Activated T-cell treated with anti-CD3 and anti-CD28 coated beads for 24 hours (primary cell): ENCODE measurements around the gene ZNF275.
A peak's percentile ranks its signal among the peaks of the same experiment; 100 is the strongest.
"Not testable (repeated sequence)": the region's sequence is repeated elsewhere in the genome, so short reads cannot be mapped to it uniquely, and the experiment has no call there.

Experiments used
- DNase-seq: peaks from one replicate; pipeline ENCODE4 v3.0.0-alpha.2; 2020; ENCODE audit warnings: low read depth

Gene ZNF275

GRCh38 chrX:153361781-153362397 is 27.9 kb downstream of the ZNF275 start:
- no peak for DNase-seq

GRCh38 chrX:153365670-153366069 is 31.7 kb downstream of the ZNF275 start:
- no peak for DNase-seq

- no peak for DNase-seq
Observed at GRCh38 chrX:153366119-153366518, 32.2 kb downstream of the ZNF275 start.

- DNase-seq = no peak
Observed at GRCh38 chrX:153366878-153367538, 33.1 kb downstream of the ZNF275 start.

GRCh38 chrX:153370293-153371055 is 36.5 kb downstream of the ZNF275 start:
- no peak for DNase-seq

- no peak for DNase-seq
Observed at GRCh38 chrX:153371256-153371655, 37.3 kb downstream of the ZNF275 start.

GRCh38 chrX:153372949-153373348 is 39.0 kb downstream of the ZNF275 start:
- DNase-seq = no peak

- DNase-seq = no peak
Observed at GRCh38 chrX:153374426-153374825, 40.5 kb downstream of the ZNF275 start.

- DNase-seq = no peak
Observed at GRCh38 chrX:153375571-153375970, 41.6 kb downstream of the ZNF275 start.

GRCh38 chrX:153377727-153378126 is 43.8 kb downstream of the ZNF275 start:
- no peak for DNase-seq

GRCh38 chrX:153378607-153379006 is 44.7 kb downstream of the ZNF275 start:
- no peak for DNase-seq

GRCh38 chrX:153379508-153379907 is 45.6 kb downstream of the ZNF275 start:
- DNase-seq = no peak

GRCh38 chrX:153379971-153380581 is 46.1 kb downstream of the ZNF275 start:
- no peak for DNase-seq

GRCh38 chrX:153380691-153381090 is 46.7 kb downstream of the ZNF275 start:
- DNase-seq = no peak

GRCh38 chrX:153381684-153382532 is 48.0 kb downstream of the ZNF275 start:
- peak; percentile 1 for DNase-seq

GRCh38 chrX:153382563-153383482 is 48.9 kb downstream of the ZNF275 start:
- no peak for DNase-seq

GRCh38 chrX:153384390-153384789 is 50.4 kb downstream of the ZNF275 start:
- DNase-seq = no peak

GRCh38 chrX:153384973-153385372 is 51.0 kb downstream of the ZNF275 start:
- not testable (repeated sequence) for DNase-seq

- DNase-seq = no peak
Observed at GRCh38 chrX:153386097-153386496, 52.1 kb downstream of the ZNF275 start.

- DNase-seq = no peak
Observed at GRCh38 chrX:153387345-153387744, 53.4 kb downstream of the ZNF275 start.
